GM12878 (cell line): ENCODE data around the gene RUFY2. TPM values are rescaled to one million over a fixed set of nuclear protein-coding genes. Genes with fewer than 3 reads are reported as not detected.
A peak's percentile ranks its signal among the peaks of the same experiment; 100 is the strongest.

Experiments used
- ATAC-seq: fragments of 200-7000 bp; cut with Tn5 transposase; 3 replicates; pipeline ENCODE4 v1.9.1; 2020; ENCODE audit warnings: mild to moderate bottlenecking, moderate library complexity
- BruUV-seq: library from RNA; stranded (reverse); fragments of 400-500 nt; replicated peaks from 2 replicates; lab custom pipeline; 2021; lab: Mats Ljungman, UMichigan
- CTCF ChIA-PET: fragments of 300-600 bp; sonication (Branson Sonifier 250); formaldehyde crosslinking; extraction: SDS; loops from one replicate; lab custom pipeline; 2021; ENCODE audit warnings: inconsistent platforms; lab: Yijun Ruan, JAX
- POLR2A ChIA-PET: fragments of 350-600 bp; formaldehyde crosslinking; extraction: SDS; loops from one replicate; lab custom pipeline; 2021; ENCODE audit warnings: inconsistent platforms; lab: Charles Lee
- RAD21 ChIA-PET: fragments of 300-600 bp; sonication (Branson Sonifier 250); formaldehyde crosslinking; loops from one replicate; lab custom pipeline; 2023; ENCODE audit warnings: antibody characterized with exemption; ENCODE audit not compliant: unreplicated experiment; lab: Charles Lee
- SMC1A ChIA-PET: fragments of 300-600 bp; sonication (Branson Sonifier 250); formaldehyde crosslinking; loops from one replicate; lab custom pipeline; 2023; ENCODE audit not compliant: unreplicated experiment, uncharacterized antibody; lab: Charles Lee
- DNase-seq: peaks from one replicate; pipeline ENCODE4 v3.0.0-alpha.2; 2011; ENCODE audit warnings: low read depth, low spot score
- FAIRE-seq: peaks from 3 replicates; lab custom pipeline; 2011; peaks lifted over from hg19 to GRCh38; lab: Jason Lieb, UNC
- H2AFZ ChIP-seq: 2 replicates; pipeline ENCODE4 v1.6.0; 2011; ENCODE audit warnings: low read depth, low read length, control low read depth; ENCODE audit not compliant: control insufficient read depth
- H3K27ac ChIP-seq: 2 replicates; pipeline ENCODE4 v1.5.1; 2011; ENCODE audit warnings: control low read depth; ENCODE audit not compliant: control insufficient read depth, insufficient read depth
- H3K27me3 ChIP-seq, 2 experiments: replicated peaks in 1 of 2; 2 replicates each; pipeline versions ENCODE4 v1.6.0 to v1.6.1; 2011; ENCODE audit warnings: low read length in 1 of 2; ENCODE audit not compliant: control insufficient read depth in 2 of 2, insufficient read depth in 2 of 2
- H3K36me3 ChIP-seq, 2 experiments: 2 replicates each; pipeline ENCODE4 v1.5.1; 2011; ENCODE audit warnings: low read length in 1 of 2; ENCODE audit not compliant: control insufficient read depth in 2 of 2, insufficient read depth in 2 of 2
- H3K4me1 ChIP-seq: 2 replicates; pipeline ENCODE4 v1.6.1; 2011; ENCODE audit warnings: mild to moderate bottlenecking, low read length, moderate library complexity, mixed read lengths; ENCODE audit not compliant: control insufficient read depth, insufficient read depth
- H3K4me2 ChIP-seq: 2 replicates; pipeline ENCODE4 v1.6.0; 2011; ENCODE audit warnings: control low read depth; ENCODE audit not compliant: control insufficient read depth, insufficient read depth
- H3K4me3 ChIP-seq: fragments of 200-600 bp; sonication (generic); 2 replicates; pipeline ENCODE4 v1.5.1; 2016
- H3K79me2 ChIP-seq: 2 replicates; pipeline ENCODE4 v1.6.0; 2011; ENCODE audit warnings: low read length; ENCODE audit not compliant: control insufficient read depth, insufficient read depth
- H3K9ac ChIP-seq: 2 replicates; pipeline ENCODE4 v1.8.0; 2011; ENCODE audit warnings: low read length, control low read depth, mixed read lengths; ENCODE audit not compliant: control insufficient read depth, insufficient read depth
- H3K9me3 ChIP-seq: replicated peaks from 3 replicates; pipeline ENCODE4 v1.5.1; 2011; ENCODE audit warnings: mild to moderate bottlenecking, low read length; ENCODE audit not compliant: control insufficient read depth, insufficient read depth
- H4K20me1 ChIP-seq: 2 replicates; pipeline ENCODE4 v1.6.0; 2011; ENCODE audit not compliant: control insufficient read depth, insufficient read depth
- IRF5 ChIP-seq: fragments of 450-650 bp; IDR thresholded peaks from 2 replicates; pipeline ENCODE4 v1.6.1; 2017; ENCODE audit warnings: borderline replicate concordance
- POLR2AphosphoS2 ChIP-seq: IDR thresholded peaks from 2 replicates; pipeline ENCODE4 v1.6.1; 2011; ENCODE audit warnings: low read depth, mild to moderate bottlenecking, low read length, improper control_type of control experiment, moderate library complexity
- POLR2AphosphoS5 ChIP-seq: IDR thresholded peaks from 2 replicates; pipeline ENCODE4 v1.6.1; 2011; ENCODE audit warnings: mild to moderate bottlenecking, low read length, inconsistent platforms
- ZNF207 ChIP-seq: fragments of 450-650 bp; IDR thresholded peaks from 2 replicates; pipeline ENCODE4 v1.6.1; 2014; ENCODE audit warnings: antibody characterized with exemption, mild to moderate bottlenecking, borderline replicate concordance
- WGBS: methylation state at CpG from one replicate; pipeline ENCODE4 v1.1.6; 2016; ENCODE audit warnings: low lambda C conversion rate; ENCODE audit not compliant: insufficient replicate concordance, insufficient coverage; ENCODE audit errors: missing lambda C conversion rate; 5-methylcytosine and 5-hydroxymethylcytosine counted together
- in situ Hi-C: fragments of 300-500 bp; cut with MboI; formaldehyde crosslinking; loops from 9 replicates; pipeline ENCODE4 v1.14.3; 2018; ENCODE audit warnings: mixed read lengths
- intact Hi-C: fragments of 100-400 bp; cut with micrococcal nuclease; formaldehyde crosslinking; loops from one replicate; pipeline ENCODE4 v1.14.2; 2022; ENCODE audit not compliant: unreplicated experiment
- polyA plus RNA-seq, 11 experiments: library from polyadenylated mRNA; depleted of rRNA in 4 of 11; unstranded in 6 of 11; stranded (reverse) in 5 of 11; fragments of >200 nt; fragmentation: Nextera tagmentation in 4 of 11; fragmentation: Illumina TruSeq in 1 of 11; extraction: Ambion mirVana in 4 of 11; extraction: Trizol in 1 of 11; gene quantifications; 1 replicate in 1 of 11; 2 replicates in 10 of 11; pipeline versions ENCODE4 v1.2.1 to v1.2.3, GENCODE V29; 2011 to 2016; ENCODE audit warnings: inconsistent platforms in 2 of 11, missing spikeins in 2 of 11, low read depth in 1 of 11
- total RNA-seq, 4 experiments: library from RNA; depleted of rRNA in 3 of 4; stranded (reverse); fragments of >200 nt in 3 of 4; fragmentation: Illumina TruSeq in 1 of 4; extraction: Trizol in 1 of 4; gene quantifications; 2 replicates each; pipeline versions ENCODE4 v1.2.1 to v1.2.3, GENCODE V29; 2013 to 2021
- TF ChIP-seq, protein P1 (sequence below): fragments of 450-650 bp; IDR thresholded peaks from 2 replicates; pipeline ENCODE4 v1.6.1; 2017; ENCODE audit warnings: low read depth, mild to moderate bottlenecking, moderate library complexity
- TF ChIP-seq, protein P2 (sequence below): fragments of 450-650 bp; IDR thresholded peaks from 2 replicates; pipeline ENCODE4 v1.6.1; 2016; ENCODE audit warnings: mild to moderate bottlenecking

The RUFY2 gene
- total and polyA plus RNA-seq, 10 of the 15 experiments (the other 5 are each of a cell fraction or from before 2014, with no cell fraction given), result 1.7 to 8.4 (median 5.8) TPM

GRCh38 chr10:68340358-68341080 is 66.6 kb downstream of the RUFY2 start:
- no peak for ATAC-seq
- DNase-seq, result no peak
- no peak for FAIRE-seq
- Histone ChIP-seq H3K79me2 (peaks cover 52% of the 10 kb centered on the region), H2AFZ (no peak overlapping the region), H3K4me1 (no peaks in the 10 kb centered on the region; the same call in 1 of the 2 replicates), H3K36me3 (peaks cover 6 to 55% of the 10 kb centered on the region in 2 experiments), H3K4me3 (no peak overlapping the region), H3K4me2 (no peak overlapping the region), H4K20me1 (no peaks in the 10 kb centered on the region; the same call in 1 of the 2 replicates), H3K9me3 (no peaks in the 10 kb centered on the region), H3K27ac (no peak overlapping the region), H3K9ac (no peak overlapping the region), H3K27me3 (no peaks in the 10 kb centered on the region)
- ChIA-PET CTCF (interaction anchor here (1.1 to 2.1 kb wide), 5 partner anchors 8 to 128 kb away, joined by 3 to 14 read pairs (median 4); partner anchors contain the start of gene RUFY2), POLR2A (interaction anchor here (0.6 to 1.1 kb wide), 2 partner anchors 15 to 453 kb away, joined by 3 read pairs; no protein-coding TSS in a partner anchor), RAD21 (no interaction called here), SMC1A (interaction anchor here (2.1 to 3.2 kb wide), 2 partner anchors 11 to 128 kb away, joined by 6 to 11 read pairs; no protein-coding TSS in a partner anchor)
- 93% methylated on average over 8 of the region's 8 CpGs for WGBS
- intact Hi-C loops (no loop called here), in situ Hi-C loops (no loop called here)
- no TSS peak for BruUV-seq
- TF ChIP-seq ZNF207 (no peak), POLR2AphosphoS5 (peak; percentile 40; the same call in 1 of the 2 replicates)

DNA sequence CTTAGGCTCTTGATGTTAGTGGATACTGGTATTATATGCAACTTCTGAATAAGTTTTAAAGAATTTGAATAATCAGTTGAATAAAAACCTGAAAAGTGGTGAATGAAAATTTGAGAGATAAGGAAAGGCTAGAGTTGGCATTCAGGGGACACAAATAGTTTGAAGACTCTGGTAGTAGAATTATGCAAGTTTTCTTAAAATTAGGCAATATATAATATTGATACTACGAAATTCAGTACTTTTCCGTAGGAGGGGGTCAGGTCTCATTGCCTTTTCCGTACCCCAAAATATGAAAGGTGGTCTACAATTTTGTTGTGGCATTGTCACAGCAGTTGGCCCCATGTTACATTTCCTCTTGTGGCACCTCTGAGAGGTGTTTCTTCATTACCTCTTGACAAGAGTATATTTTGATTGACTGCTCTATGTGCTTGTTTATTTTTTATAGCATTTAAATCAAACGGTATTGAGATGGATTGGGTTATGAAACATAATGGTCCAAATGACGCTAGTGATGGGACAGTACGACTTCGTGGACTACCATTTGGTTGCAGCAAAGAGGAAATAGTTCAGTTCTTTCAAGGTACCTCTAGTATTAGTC is 70.2 kb downstream of the RUFY2 start:
- Histone ChIP-seq H3K4me3 (peak overlapping the region; percentile 61), H4K20me1 (no peaks in the 10 kb centered on the region; the same call in 1 of the 2 replicates), H3K79me2 (peaks cover 88% of the 10 kb centered on the region), H3K4me2 (peak overlapping the region; percentile 15; the same call in 1 of the 2 replicates), H2AFZ (no peak overlapping the region), H3K36me3 (peaks cover 6 to 35% of the 10 kb centered on the region in 2 experiments), H3K9me3 (no peaks in the 10 kb centered on the region), H3K9ac (no peak overlapping the region), H3K27me3 (no peaks in the 10 kb centered on the region)
- DNase-seq (no peak), FAIRE-seq (no peak)
- in situ Hi-C loops, result no loop called here
- ChIA-PET CTCF (no interaction called here), SMC1A (no interaction called here)
- BruUV-seq, result no TSS peak
- TF ChIP-seq, protein P1, sequence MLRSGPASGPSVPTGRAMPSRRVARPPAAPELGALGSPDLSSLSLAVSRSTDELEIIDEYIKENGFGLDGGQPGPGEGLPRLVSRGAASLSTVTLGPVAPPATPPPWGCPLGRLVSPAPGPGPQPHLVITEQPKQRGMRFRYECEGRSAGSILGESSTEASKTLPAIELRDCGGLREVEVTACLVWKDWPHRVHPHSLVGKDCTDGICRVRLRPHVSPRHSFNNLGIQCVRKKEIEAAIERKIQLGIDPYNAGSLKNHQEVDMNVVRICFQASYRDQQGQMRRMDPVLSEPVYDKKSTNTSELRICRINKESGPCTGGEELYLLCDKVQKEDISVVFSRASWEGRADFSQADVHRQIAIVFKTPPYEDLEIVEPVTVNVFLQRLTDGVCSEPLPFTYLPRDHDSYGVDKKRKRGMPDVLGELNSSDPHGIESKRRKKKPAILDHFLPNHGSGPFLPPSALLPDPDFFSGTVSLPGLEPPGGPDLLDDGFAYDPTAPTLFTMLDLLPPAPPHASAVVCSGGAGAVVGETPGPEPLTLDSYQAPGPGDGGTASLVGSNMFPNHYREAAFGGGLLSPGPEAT, result no peak
- TF ChIP-seq POLR2AphosphoS2 (no peak), IRF5 (no peak)
- TF ChIP-seq, protein P2, sequence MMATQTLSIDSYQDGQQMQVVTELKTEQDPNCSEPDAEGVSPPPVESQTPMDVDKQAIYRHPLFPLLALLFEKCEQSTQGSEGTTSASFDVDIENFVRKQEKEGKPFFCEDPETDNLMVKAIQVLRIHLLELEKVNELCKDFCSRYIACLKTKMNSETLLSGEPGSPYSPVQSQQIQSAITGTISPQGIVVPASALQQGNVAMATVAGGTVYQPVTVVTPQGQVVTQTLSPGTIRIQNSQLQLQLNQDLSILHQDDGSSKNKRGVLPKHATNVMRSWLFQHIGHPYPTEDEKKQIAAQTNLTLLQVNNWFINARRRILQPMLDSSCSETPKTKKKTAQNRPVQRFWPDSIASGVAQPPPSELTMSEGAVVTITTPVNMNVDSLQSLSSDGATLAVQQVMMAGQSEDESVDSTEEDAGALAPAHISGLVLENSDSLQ, result peak; percentile 38; the same call in 1 of the 2 replicates
- TF ChIP-seq, all 136 proteins: peak for 1
- ATAC-seq, result peak; percentile 18
- ChIA-PET POLR2A (interaction anchor here (1.3 kb wide), 1 partner anchor 26 kb away, joined by 6 read pairs; no protein-coding TSS in a partner anchor), RAD21 (no interaction called here)
- intact Hi-C loops, result loop anchor here (10.0 kb wide), 1 partner anchor 568 kb away; the partner anchor contains the start of gene DDX50
- WGBS, result 72% methylated on average over 7 of the region's 7 CpGs
- H3K27ac ChIP-seq, result no peak overlapping the region
- no peaks in the 10 kb centered on the region; the same call in 1 of the 2 replicates for H3K4me1 ChIP-seq
